H9 (cell line): Measurements from ENCODE around the gene GALNT10. TPM values are rescaled to one million over a fixed set of nuclear protein-coding genes. Genes with fewer than 3 reads are reported as not detected.

Experiments used
- DNase-seq: peaks from one replicate; pipeline ENCODE4 v3.0.0-alpha.2; 2017
- H2AFZ ChIP-seq: one replicate; pipeline ENCODE4 v1.6.1; 2013; ENCODE audit warnings: mild to moderate bottlenecking, low read length, control low read depth, moderate library complexity
- H2AK5ac ChIP-seq: 2 replicates; pipeline ENCODE4 v1.6.1; 2013; ENCODE audit warnings: low read length, control low read depth, mixed read lengths; ENCODE audit not compliant: insufficient read length
- H2BK120ac ChIP-seq: one replicate; pipeline ENCODE4 v1.6.1; 2013; ENCODE audit warnings: low read depth, mild to moderate bottlenecking, low read length, control low read depth, inconsistent platforms; ENCODE audit not compliant: poor library complexity, severe bottlenecking
- H2BK12ac ChIP-seq: 2 replicates; pipeline ENCODE4 v1.6.1; 2013; ENCODE audit warnings: low read length, control low read depth, mixed read lengths, low read depth; ENCODE audit not compliant: insufficient read length
- H2BK15ac ChIP-seq: 2 replicates; pipeline ENCODE4 v1.6.1; 2013; ENCODE audit warnings: low read depth, low read length, control low read depth
- H2BK20ac ChIP-seq: one replicate; pipeline ENCODE4 v1.6.1; 2013; ENCODE audit warnings: low read depth, mild to moderate bottlenecking, low read length, control low read depth, inconsistent platforms; ENCODE audit not compliant: poor library complexity, severe bottlenecking
- H2BK5ac ChIP-seq: 2 replicates; pipeline ENCODE4 v1.6.1; 2013; ENCODE audit warnings: low read length, control low read depth, mixed read lengths; ENCODE audit not compliant: insufficient read length
- H3K14ac ChIP-seq: 2 replicates; pipeline ENCODE4 v1.6.1; 2013; ENCODE audit warnings: low read length, control low read depth; ENCODE audit not compliant: insufficient read depth
- H3K18ac ChIP-seq: 2 replicates; pipeline ENCODE4 v1.6.1; 2013; ENCODE audit warnings: low read depth, mild to moderate bottlenecking, mixed read lengths, low read length, control low read depth; ENCODE audit not compliant: insufficient read length
- H3K23ac ChIP-seq: 2 replicates; pipeline ENCODE4 v1.6.1; 2013; ENCODE audit warnings: low read length, control low read depth, mixed read lengths, low read depth; ENCODE audit not compliant: insufficient read length
- H3K23me2 ChIP-seq: 2 replicates; pipeline ENCODE4 v1.6.1; 2013; ENCODE audit warnings: low read depth, mild to moderate bottlenecking, mixed read lengths, low read length, control low read depth; ENCODE audit not compliant: insufficient read length, poor library complexity, severe bottlenecking
- H3K27ac ChIP-seq: 2 replicates; pipeline ENCODE4 v1.5.1; 2013; ENCODE audit warnings: low read length, control low read depth, mixed read lengths, low read depth; ENCODE audit not compliant: insufficient read length
- H3K27me3 ChIP-seq: 2 replicates; pipeline ENCODE4 v1.6.1; 2013; ENCODE audit warnings: low read length, control low read depth, inconsistent platforms; ENCODE audit not compliant: insufficient read depth
- H3K4ac ChIP-seq: 2 replicates; pipeline ENCODE4 v1.6.1; 2013; ENCODE audit warnings: low read depth, mild to moderate bottlenecking, control low read depth, inconsistent platforms, low read length, moderate library complexity
- H3K4me1 ChIP-seq: 2 replicates; pipeline ENCODE4 v1.6.1; 2013; ENCODE audit warnings: low read length, control low read depth, inconsistent platforms; ENCODE audit not compliant: insufficient read depth
- H3K4me2 ChIP-seq: 2 replicates; pipeline ENCODE4 v1.6.1; 2013; ENCODE audit warnings: low read length, control low read depth, mixed read lengths; ENCODE audit not compliant: insufficient read length, insufficient read depth
- H3K56ac ChIP-seq: 2 replicates; pipeline ENCODE4 v1.6.1; 2013; ENCODE audit warnings: low read depth, mild to moderate bottlenecking, mixed read lengths, low read length, control low read depth; ENCODE audit not compliant: insufficient read length
- H3K79me1 ChIP-seq: 2 replicates; pipeline ENCODE4 v1.6.1; 2013; ENCODE audit warnings: low read depth, mild to moderate bottlenecking, moderate library complexity, low read length, control low read depth, inconsistent platforms; ENCODE audit not compliant: insufficient read depth, poor library complexity, severe bottlenecking
- H3K79me2 ChIP-seq: 2 replicates; pipeline ENCODE4 v1.6.1; 2013; ENCODE audit warnings: low read length, control low read depth, inconsistent platforms; ENCODE audit not compliant: insufficient read depth
- H3K9ac ChIP-seq: 2 replicates; pipeline ENCODE4 v1.6.1; 2013; ENCODE audit warnings: low read length, control low read depth, mixed read lengths; ENCODE audit not compliant: insufficient read length; ENCODE audit errors: extremely low read depth
- H3K9me3 ChIP-seq: one replicate; pipeline ENCODE4 v1.6.1; 2013; ENCODE audit warnings: low read depth, low read length, inconsistent platforms; ENCODE audit not compliant: control insufficient read depth
- H3T11ph ChIP-seq: one replicate; pipeline ENCODE4 v1.6.1; 2013; ENCODE audit warnings: mild to moderate bottlenecking, low read length, control low read depth, inconsistent platforms
- H4K20me1 ChIP-seq: one replicate; pipeline ENCODE4 v1.6.1; 2013; ENCODE audit not compliant: control insufficient read depth, insufficient read length, insufficient read depth
- H4K5ac ChIP-seq: 2 replicates; pipeline ENCODE4 v1.6.1; 2013; ENCODE audit warnings: low read depth, mild to moderate bottlenecking, mixed read lengths, low read length, control low read depth; ENCODE audit not compliant: insufficient read length
- H4K8ac ChIP-seq: replicated peaks from 2 replicates; pipeline ENCODE4 v1.6.1; 2013; ENCODE audit warnings: low read length, control low read depth, mixed read lengths, low read depth; ENCODE audit not compliant: insufficient read length
- H4K91ac ChIP-seq: 2 replicates; pipeline ENCODE4 v1.6.1; 2013; ENCODE audit warnings: low read depth, mild to moderate bottlenecking, moderate library complexity, mixed read lengths, low read length, control low read depth; ENCODE audit not compliant: insufficient read length
- H3K27ac Mint-ChIP-seq, 3 experiments: 2 replicates in 2 of 3; 3 replicates in 1 of 3; pipeline ENCODE4 v1.8.0; 2020 to 2021; ENCODE audit warnings: mixed read lengths in 3 of 3, mild to moderate bottlenecking in 1 of 3, moderate library complexity in 1 of 3
- H3K27me3 Mint-ChIP-seq: 2 replicates; pipeline ENCODE4 v1.8.0; 2021; ENCODE audit warnings: low read depth, mild to moderate bottlenecking, moderate library complexity, mixed read lengths
- H3K36me3 Mint-ChIP-seq, 3 experiments: 2 replicates in 2 of 3; 3 replicates in 1 of 3; pipeline ENCODE4 v1.8.0; 2020 to 2021; ENCODE audit warnings: low read depth in 3 of 3, mixed read lengths in 3 of 3; ENCODE audit not compliant: insufficient read depth in 1 of 3
- H3K4me1 Mint-ChIP-seq, 2 experiments: 2 replicates each; pipeline ENCODE4 v1.8.0; 2020; ENCODE audit warnings: mixed read lengths in 2 of 2
- H3K4me3 Mint-ChIP-seq, 2 experiments: 2 replicates in 1 of 2; 3 replicates in 1 of 2; pipeline ENCODE4 v1.8.0; 2020 to 2021; ENCODE audit warnings: mild to moderate bottlenecking in 2 of 2, mixed read lengths in 2 of 2, moderate library complexity in 1 of 2
- H3K9me3 Mint-ChIP-seq, 2 experiments: 2 replicates in 1 of 2; 3 replicates in 1 of 2; pipeline ENCODE4 v1.8.0; 2020; ENCODE audit warnings: mild to moderate bottlenecking in 2 of 2, mixed read lengths in 2 of 2, moderate library complexity in 1 of 2
- WGBS: extraction: QIAGEN DNeasy Blood & Tissue Kit; methylation state at CpG from one replicate; pipeline ENCODE4 v1.1.7; 2013; ENCODE audit warnings: missing lambda C conversion rate, low lambda C conversion rate, mixed read lengths; ENCODE audit not compliant: insufficient read length; ENCODE audit errors: extremely low coverage; 5-methylcytosine and 5-hydroxymethylcytosine counted together
- total RNA-seq: library from RNA; stranded (reverse); gene quantifications from 2 replicates; pipeline ENCODE4 v1.2.1, GENCODE V29; 2021
- TF ChIP-seq, protein P1 (sequence below): fragments of 200-600 bp; sonication (generic); conservative IDR thresholded peaks from 3 replicates; pipeline ENCODE4 v1.8.0; 2021; ENCODE audit warnings: antibody characterized with exemption, mild to moderate bottlenecking

The GALNT10 gene
- total RNA-seq, 1 experiment from 2014 or later, result 15.4 TPM

DNA sequence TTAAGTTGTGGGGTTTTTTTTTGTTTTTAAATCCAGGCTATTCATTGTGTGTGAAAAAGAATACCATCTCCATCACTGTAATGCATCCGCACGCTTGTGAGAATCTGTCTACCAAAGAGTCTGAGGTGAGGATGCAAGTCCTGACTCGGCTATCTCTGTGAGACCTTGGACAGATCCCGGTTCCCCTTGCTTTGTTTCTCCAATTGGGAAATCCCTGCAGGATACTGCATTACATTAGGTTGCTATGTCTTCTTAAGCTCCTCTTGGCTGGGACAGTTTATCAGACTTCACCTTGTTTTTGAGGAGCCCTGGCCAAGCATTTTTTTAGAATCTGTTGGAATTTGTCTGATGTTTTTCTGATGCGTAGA, 46.8 kb downstream of the GALNT10 start:
- Histone ChIP-seq H4K8ac (no peak overlapping the region), H3K27me3 (no peaks in the 10 kb centered on the region), H3K9me3 (no peaks in the 10 kb centered on the region), H3K18ac (no peak overlapping the region), H2BK5ac (no peak overlapping the region), H3T11ph (no peak overlapping the region), H2AFZ (no peak overlapping the region), H3K4me1 (peaks cover 3% of the 10 kb centered on the region; the same call in 1 of the 2 replicates), H3K14ac (no peak overlapping the region), H3K4me2 (no peak overlapping the region), H2AK5ac (no peak overlapping the region), H3K27ac (no peak overlapping the region), H3K79me2 (no peaks in the 10 kb centered on the region), H4K20me1 (no peaks in the 10 kb centered on the region), H2BK12ac (no peak overlapping the region), H4K91ac (no peak overlapping the region), H3K23ac (no peak overlapping the region), H2BK120ac (no peak overlapping the region), H2BK20ac (no peak overlapping the region), H3K56ac (no peak overlapping the region), H3K9ac (no peak overlapping the region), H3K23me2 (no peaks in the 10 kb centered on the region), H2BK15ac (no peak overlapping the region), H3K4ac (no peak overlapping the region), H3K79me1 (no peaks in the 10 kb centered on the region), H4K5ac (no peak overlapping the region)
- Mint-ChIP-seq H3K4me3 (no peak overlapping the region), H3K4me1 (peaks cover 35 to 45% of the 10 kb centered on the region in 2 experiments), H3K27me3 (no peaks in the 10 kb centered on the region; the same call in 1 of the 2 replicates), H3K9me3 (no peaks in the 10 kb centered on the region), H3K27ac (no peak overlapping the region), H3K36me3 (no peaks in the 10 kb centered on the region)
- WGBS, result no CpG with 5 or more reads among the region's 5 CpGs
- DNase-seq, result no peak
- TF ChIP-seq, protein P1, sequence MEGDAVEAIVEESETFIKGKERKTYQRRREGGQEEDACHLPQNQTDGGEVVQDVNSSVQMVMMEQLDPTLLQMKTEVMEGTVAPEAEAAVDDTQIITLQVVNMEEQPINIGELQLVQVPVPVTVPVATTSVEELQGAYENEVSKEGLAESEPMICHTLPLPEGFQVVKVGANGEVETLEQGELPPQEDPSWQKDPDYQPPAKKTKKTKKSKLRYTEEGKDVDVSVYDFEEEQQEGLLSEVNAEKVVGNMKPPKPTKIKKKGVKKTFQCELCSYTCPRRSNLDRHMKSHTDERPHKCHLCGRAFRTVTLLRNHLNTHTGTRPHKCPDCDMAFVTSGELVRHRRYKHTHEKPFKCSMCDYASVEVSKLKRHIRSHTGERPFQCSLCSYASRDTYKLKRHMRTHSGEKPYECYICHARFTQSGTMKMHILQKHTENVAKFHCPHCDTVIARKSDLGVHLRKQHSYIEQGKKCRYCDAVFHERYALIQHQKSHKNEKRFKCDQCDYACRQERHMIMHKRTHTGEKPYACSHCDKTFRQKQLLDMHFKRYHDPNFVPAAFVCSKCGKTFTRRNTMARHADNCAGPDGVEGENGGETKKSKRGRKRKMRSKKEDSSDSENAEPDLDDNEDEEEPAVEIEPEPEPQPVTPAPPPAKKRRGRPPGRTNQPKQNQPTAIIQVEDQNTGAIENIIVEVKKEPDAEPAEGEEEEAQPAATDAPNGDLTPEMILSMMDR, result no peak
